Vagina (tissue), 2 donors: Measurements from ENCODE around the gene SCN5A. TPM values are rescaled to one million over a fixed set of nuclear protein-coding genes. Genes with fewer than 3 reads are reported as not detected.

Experiments used
- DNase-seq, 2 donors: peaks; one replicate each; pipeline ENCODE4 v3.0.0-alpha.2; 2017; ENCODE audit errors: extremely low spot score in 2 of 2
- H3K27ac ChIP-seq: fragments of 200-600 bp; sonication (generic); one replicate; pipeline ENCODE4 v1.5.1; 2019
- H3K27me3 ChIP-seq: fragments of 200-600 bp; sonication (generic); one replicate; pipeline ENCODE4 v1.5.1; 2019
- H3K36me3 ChIP-seq, 2 donors: fragments of 200-600 bp; sonication (generic); one replicate each; pipeline ENCODE4 v1.5.1; 2017 to 2019
- H3K4me1 ChIP-seq: fragments of 200-600 bp; sonication (generic); one replicate; pipeline ENCODE4 v1.5.1; 2019
- H3K4me3 ChIP-seq, 2 donors: fragments of 200-600 bp; sonication (generic); 1 replicate in 1 of 2; 2 replicates in 1 of 2; pipeline ENCODE4 v1.5.1; 2016 to 2019
- H3K9me3 ChIP-seq: fragments of 200-600 bp; sonication (generic); one replicate; pipeline ENCODE4 v1.5.1; 2019
- CTCF ChIP-seq, 3 experiments: fragments of 450-650 bp in 2 of 3; fragments of 200-600 bp in 1 of 3; sonication (generic) in 1 of 3; IDR thresholded peaks; one replicate each; pipeline ENCODE4 v1.5.1; 2017 to 2019; ENCODE audit warnings: antibody characterized with exemption in 3 of 3, mild to moderate bottlenecking in 2 of 3, moderate library complexity in 2 of 3
- POLR2A ChIP-seq, 2 donors: fragments of 450-650 bp; IDR thresholded peaks; one replicate each; pipeline ENCODE4 v1.6.1; 2017; ENCODE audit warnings: antibody characterized with exemption in 2 of 2, mild to moderate bottlenecking in 2 of 2, moderate library complexity in 2 of 2
- POLR2AphosphoS5 ChIP-seq, 2 donors: sonication (generic); formaldehyde crosslinking; IDR thresholded peaks; one replicate each; pipeline ENCODE4 v1.9.0; 2017; ENCODE audit warnings: antibody characterized with exemption in 2 of 2, mild to moderate bottlenecking in 2 of 2, low read depth in 1 of 2; ENCODE audit not compliant: insufficient read depth in 1 of 2
- intact Hi-C: fragments of 100-400 bp; cut with DNase I; formaldehyde crosslinking; loops from one replicate; pipeline ENCODE4 v1.15.1; 2023
- total RNA-seq: library from RNA; depleted of rRNA; stranded (reverse); fragments of >200 nt; gene quantifications from one replicate; pipeline ENCODE4 v1.2.3, GENCODE V29; 2016

SCN5A gene
- total RNA-seq, 1 donor from 2014 or later = 9.3 TPM

GRCh38 chr3:38566215-38566528 is 83.3 kb downstream of the SCN5A start:
- no peak for TF ChIP-seq POLR2A (IDR thresholded peaks at IDR 0.05)
- no peak for TF ChIP-seq POLR2AphosphoS5 (IDR thresholded peaks at IDR 0.05; ENCODE audit: insufficient read depth in 1 of 2, low read depth in 1 of 2)
- TF ChIP-seq CTCF (IDR thresholded peaks at IDR 0.05) = no peak
- no peaks in the 10 kb centered on the region for H3K4me1 ChIP-seq
- H3K9me3 ChIP-seq = no peaks in the 10 kb centered on the region
- no peak for DNase-seq
- no peaks in the 10 kb centered on the region for H3K27me3 ChIP-seq
- H3K4me3 ChIP-seq = no peak overlapping the region
- H3K27ac ChIP-seq = no peak overlapping the region
- intact Hi-C loops = no loop called here
- no peaks in the 10 kb centered on the region for H3K36me3 ChIP-seq

- intact Hi-C loops = no loop called here
- no peak overlapping the region for H3K27ac ChIP-seq
- no peaks in the 10 kb centered on the region for H3K27me3 ChIP-seq
- no peak overlapping the region for H3K4me3 ChIP-seq
- H3K9me3 ChIP-seq = no peaks in the 10 kb centered on the region
- H3K4me1 ChIP-seq = no peaks in the 10 kb centered on the region
- TF ChIP-seq POLR2AphosphoS5 (IDR thresholded peaks at IDR 0.05; ENCODE audit: insufficient read depth in 1 of 2, low read depth in 1 of 2) (no peak), CTCF (IDR thresholded peaks at IDR 0.05) (no peak), POLR2A (IDR thresholded peaks at IDR 0.05) (no peak)
- no peak for DNase-seq
- H3K36me3 ChIP-seq = no peaks in the 10 kb centered on the region
Measured at GRCh38 chr3:38565339-38566214, 83.9 kb downstream of the SCN5A start.

GRCh38 chr3:38564631-38565338 is 84.7 kb downstream of the SCN5A start:
- Histone ChIP-seq H3K36me3 (no peaks in the 10 kb centered on the region), H3K27me3 (no peaks in the 10 kb centered on the region), H3K27ac (no peak overlapping the region), H3K4me1 (no peaks in the 10 kb centered on the region), H3K4me3 (no peak overlapping the region), H3K9me3 (no peaks in the 10 kb centered on the region)
- intact Hi-C loops = no loop called here
- DNase-seq = no peak
- no peak for TF ChIP-seq POLR2AphosphoS5 (IDR thresholded peaks at IDR 0.05; ENCODE audit: insufficient read depth in 1 of 2, low read depth in 1 of 2)
- no peak for TF ChIP-seq CTCF (IDR thresholded peaks at IDR 0.05)
- TF ChIP-seq POLR2A (IDR thresholded peaks at IDR 0.05) = no peak

- H3K27ac ChIP-seq = no peak overlapping the region
Measured at GRCh38 chr3:38563886-38564270, 85.6 kb downstream of the SCN5A start.

GRCh38 chr3:38563070-38563885 is 86.2 kb downstream of the SCN5A start:
- Histone ChIP-seq H3K9me3 (no peaks in the 10 kb centered on the region), H3K4me1 (no peaks in the 10 kb centered on the region), H3K36me3 (no peaks in the 10 kb centered on the region), H3K27me3 (no peaks in the 10 kb centered on the region), H3K4me3 (no peak overlapping the region), H3K27ac (no peak overlapping the region)
- no peak for DNase-seq
- no peak for TF ChIP-seq POLR2A (IDR thresholded peaks at IDR 0.05)
- TF ChIP-seq POLR2AphosphoS5 (IDR thresholded peaks at IDR 0.05; ENCODE audit: insufficient read depth in 1 of 2, low read depth in 1 of 2) = no peak
- no peak for TF ChIP-seq CTCF (IDR thresholded peaks at IDR 0.05)
- intact Hi-C loops = no loop called here

More at GRCh38 chr3:38563886-38564270, 85.6 kb downstream of the SCN5A start:
- intact Hi-C loops = no loop called here
- Histone ChIP-seq H3K27me3 (no peaks in the 10 kb centered on the region), H3K36me3 (no peaks in the 10 kb centered on the region), H3K4me3 (no peak overlapping the region), H3K9me3 (no peaks in the 10 kb centered on the region), H3K4me1 (no peaks in the 10 kb centered on the region)
- no peak for DNase-seq
- TF ChIP-seq POLR2AphosphoS5 (IDR thresholded peaks at IDR 0.05; ENCODE audit: insufficient read depth in 1 of 2, low read depth in 1 of 2) = no peak
